ENCODE measurements around the gene ABTB2. TPM values are rescaled to one million over a fixed set of nuclear protein-coding genes. Genes with fewer than 3 reads are reported as not detected.

ABTB2 gene
- total and polyA plus RNA-seq, 10 of the 15 experiments (the other 5 are each of a cell fraction or from before 2014, with no cell fraction given): 0.13 to 2.1 (median 0.72) TPM

GRCh38 chr11:34151166-34151565 is 206.6 kb downstream of the ABTB2 start (continued):
- TF ChIP-seq FOXM1 (IDR thresholded peaks at IDR 0.05; ENCODE audit: low read depth, low read length): no peak
- no peak for TF ChIP-seq YBX1 (IDR thresholded peaks at IDR 0.05)

GRCh38 chr11:34150494-34151151 is 207.2 kb downstream of the ABTB2 start:
- H3K9ac ChIP-seq (ENCODE audit: control insufficient read depth, insufficient read depth, low read length): no peak overlapping the region
- H4K20me1 ChIP-seq (ENCODE audit: control insufficient read depth, insufficient read depth): no peaks in the 10 kb centered on the region
- POLR2A ChIA-PET: no interaction called here
- in situ Hi-C loops (cut with MboI): loop anchor here (25.0 kb wide), 1 partner anchor 337 kb away; no protein-coding TSS in a partner anchor
- no TSS peak for BruUV-seq (replicated peaks)
- H2AFZ ChIP-seq (ENCODE audit: control insufficient read depth, low read depth, low read length): no peak overlapping the region
- whole genome bisulfite sequencing (ENCODE audit: insufficient coverage, insufficient replicate concordance, low lambda C conversion rate, missing lambda C conversion rate): 92% methylated on average over 6 of the region's 6 CpGs
- RAD21 ChIA-PET (ENCODE audit: unreplicated experiment): interaction anchor here (1.2 kb wide), 1 partner anchor 207 kb away, joined by 3 read pairs; the partner anchor contains the start of gene ABTB2
- SMC1A ChIA-PET (ENCODE audit: uncharacterized antibody, unreplicated experiment): interaction anchor here (0.6 to 1.2 kb wide), 2 partner anchors 8 to 347 kb away, joined by 3 read pairs; no protein-coding TSS in a partner anchor
- no peaks in the 10 kb centered on the region for H3K27me3 ChIP-seq (replicated peaks in 1 of 2; ENCODE audit: control insufficient read depth in 2 of 2, insufficient read depth in 2 of 2, low read length in 1 of 2)
- H3K79me2 ChIP-seq (ENCODE audit: control insufficient read depth, insufficient read depth, low read length): no peaks in the 10 kb centered on the region; the same call in 1 of the 2 replicates
- peaks cover 23 to 30% of the 10 kb centered on the region in 2 experiments for H3K36me3 ChIP-seq (ENCODE audit: control insufficient read depth in 2 of 2, insufficient read depth in 2 of 2, low read length in 1 of 2)
- H3K4me3 ChIP-seq: no peak overlapping the region
- FAIRE-seq (no peak), ATAC-seq (no peak), DNase-seq (ENCODE audit: low read depth, low spot score) (no peak)
- CTCF ChIA-PET: interaction anchor here (0.7 to 1.6 kb wide), 3 partner anchors 9 to 205 kb away, joined by 3 to 5 read pairs (median 4); no protein-coding TSS in a partner anchor
- no peaks in the 10 kb centered on the region for H3K9me3 ChIP-seq (replicated peaks; ENCODE audit: control insufficient read depth, insufficient read depth, low read length)
- intact Hi-C loops (cut with micrococcal nuclease; ENCODE audit: unreplicated experiment): no loop called here
- H3K4me2 ChIP-seq (ENCODE audit: control insufficient read depth, insufficient read depth): no peak overlapping the region
- H3K4me1 ChIP-seq (ENCODE audit: control insufficient read depth, insufficient read depth, low read length): peaks cover 36% of the 10 kb centered on the region
- no peak overlapping the region for H3K27ac ChIP-seq (ENCODE audit: control insufficient read depth, insufficient read depth)
- TF ChIP-seq RAD51 (IDR thresholded peaks at IDR 0.05) (no peak), ZBTB11 (CRISPR knock-in tag; IDR thresholded peaks at IDR 0.05) (no peak), TCF3 (IDR thresholded peaks at IDR 0.05; ENCODE audit: borderline replicate concordance, insufficient read depth, low read depth, low read length) (no peak), SRF (IDR thresholded peaks at IDR 0.05; ENCODE audit: low read depth in 2 of 2, low read length in 2 of 2) (no peak), ZNF24 (IDR thresholded peaks at IDR 0.05) (no peak), ZSCAN29 (IDR thresholded peaks at IDR 0.05) (no peak), CREB1 (IDR thresholded peaks at IDR 0.05; ENCODE audit: low read depth) (no peak), IRF5 (IDR thresholded peaks at IDR 0.05; ENCODE audit: borderline replicate concordance) (no peak), YY1 (IDR thresholded peaks at IDR 0.05; ENCODE audit: low read depth, low read length) (no peak), KLF5 (IDR thresholded peaks at IDR 0.05; ENCODE audit: partially characterized antibody) (no peak), SIN3A (IDR thresholded peaks at IDR 0.05; ENCODE audit: low read depth, low read length) (no peak), ASH2L (IDR thresholded peaks at IDR 0.05; ENCODE audit: borderline replicate concordance, low read depth) (no peak), RBBP5 (conservative IDR thresholded peaks at IDR 0.05) (no peak), TBL1XR1 (IDR thresholded peaks at IDR 0.05; ENCODE audit: low read depth, low read length) (no peak)
